GM12875 (cell line): ENCODE results near the gene MAP2K3.
"Not testable (repeated sequence)": the region's sequence is repeated elsewhere in the genome, so short reads cannot be mapped to it uniquely, and the experiment has no call there.

Experiments
- H3K4me3 ChIP-seq: one replicate; pipeline ENCODE4 v1.5.1; 2011; ENCODE audit warnings: low read depth, low read length, control low read depth
- TF ChIP-seq, protein P1 (sequence below): IDR thresholded peaks from 2 replicates; pipeline ENCODE4 v1.5.1; 2011; ENCODE audit warnings: low read depth, mild to moderate bottlenecking, control low read depth, inconsistent platforms, low read length, moderate library complexity, borderline replicate concordance; ENCODE audit not compliant: insufficient read depth

Gene MAP2K3

DNA sequence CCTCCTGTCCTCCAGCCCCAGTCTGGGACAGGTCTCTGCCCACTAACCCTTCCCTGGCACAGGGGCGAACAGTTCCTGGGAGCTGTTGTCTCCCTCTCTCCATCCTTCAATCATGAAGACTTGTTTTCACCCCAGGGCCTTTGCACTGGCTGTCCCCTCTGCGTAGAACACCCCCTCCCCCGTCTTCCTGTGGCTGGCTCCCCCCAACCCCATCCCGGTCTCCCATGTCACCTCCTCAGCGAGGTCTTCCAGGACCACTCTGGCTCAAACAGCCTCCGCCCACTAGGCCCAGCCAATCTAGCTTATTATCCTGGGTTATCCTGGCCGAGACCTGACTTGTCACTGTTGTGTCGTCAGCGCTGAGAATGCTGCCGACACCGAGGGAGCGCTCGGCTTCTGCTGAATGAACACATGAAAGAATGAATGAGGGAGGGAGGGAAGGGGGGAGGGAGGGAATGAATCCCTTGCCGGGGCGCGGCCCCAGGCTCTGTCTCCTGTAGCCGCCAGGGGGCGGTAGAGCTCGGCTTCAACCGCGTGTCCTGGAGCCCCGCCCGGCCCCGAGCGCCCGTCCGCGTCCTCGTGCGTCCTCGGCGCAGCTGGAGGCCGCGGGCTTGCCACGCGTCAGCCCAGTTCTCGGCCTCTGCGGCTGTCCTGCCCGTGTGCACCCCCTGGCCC is 31.8 kb downstream of the MAP2K3 start:
- H3K4me3 ChIP-seq = not testable (repeated sequence)

- H3K4me3 ChIP-seq = not testable (repeated sequence)
Observed at GRCh38 chr17:21316887-21317500, 32.5 kb downstream of the MAP2K3 start.

DNA sequence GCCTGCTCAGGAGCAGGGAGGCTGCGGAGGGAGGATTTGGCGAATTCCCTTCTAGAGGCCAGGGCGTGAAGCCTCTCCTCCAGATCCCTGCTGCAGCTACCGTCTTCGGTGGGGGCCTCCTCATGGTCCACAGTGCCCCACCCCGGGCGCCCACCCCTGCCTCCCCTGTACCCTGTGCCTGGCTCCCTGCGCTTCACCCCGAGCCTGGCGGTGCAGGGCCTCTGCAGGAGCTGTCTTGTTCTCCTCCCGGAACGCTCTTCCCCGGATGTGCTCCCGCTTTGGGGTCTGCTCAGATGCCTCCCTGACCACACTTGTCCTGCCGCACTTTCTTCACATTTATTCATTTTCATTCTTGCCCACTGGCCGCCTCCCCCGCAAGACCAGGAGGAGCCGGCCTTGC is 33.3 kb downstream of the MAP2K3 start:
- H3K4me3 ChIP-seq = not testable (repeated sequence)

DNA sequence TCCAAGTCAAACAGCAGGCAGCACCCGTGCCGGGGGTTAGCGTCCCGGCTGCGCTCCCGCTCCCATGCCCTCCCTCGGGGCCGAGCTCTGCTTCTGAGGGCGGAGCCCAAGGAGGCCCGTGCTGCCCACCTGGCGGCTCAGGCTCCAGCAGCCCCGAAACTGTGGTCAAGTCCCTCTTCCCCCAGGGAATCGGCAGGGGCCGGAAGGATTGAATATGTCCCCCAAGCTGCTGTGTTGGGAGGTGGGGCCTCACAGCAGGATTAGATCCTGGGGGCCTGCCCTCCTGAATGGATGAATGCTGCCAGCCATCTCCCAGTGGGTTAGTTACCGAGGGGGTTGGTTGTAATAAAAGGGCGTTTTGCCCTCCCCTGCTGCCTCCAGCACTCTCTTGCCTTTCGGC is 33.9 kb downstream of the MAP2K3 start:
- no peak overlapping the region for H3K4me3 ChIP-seq
- TF ChIP-seq, protein P1, sequence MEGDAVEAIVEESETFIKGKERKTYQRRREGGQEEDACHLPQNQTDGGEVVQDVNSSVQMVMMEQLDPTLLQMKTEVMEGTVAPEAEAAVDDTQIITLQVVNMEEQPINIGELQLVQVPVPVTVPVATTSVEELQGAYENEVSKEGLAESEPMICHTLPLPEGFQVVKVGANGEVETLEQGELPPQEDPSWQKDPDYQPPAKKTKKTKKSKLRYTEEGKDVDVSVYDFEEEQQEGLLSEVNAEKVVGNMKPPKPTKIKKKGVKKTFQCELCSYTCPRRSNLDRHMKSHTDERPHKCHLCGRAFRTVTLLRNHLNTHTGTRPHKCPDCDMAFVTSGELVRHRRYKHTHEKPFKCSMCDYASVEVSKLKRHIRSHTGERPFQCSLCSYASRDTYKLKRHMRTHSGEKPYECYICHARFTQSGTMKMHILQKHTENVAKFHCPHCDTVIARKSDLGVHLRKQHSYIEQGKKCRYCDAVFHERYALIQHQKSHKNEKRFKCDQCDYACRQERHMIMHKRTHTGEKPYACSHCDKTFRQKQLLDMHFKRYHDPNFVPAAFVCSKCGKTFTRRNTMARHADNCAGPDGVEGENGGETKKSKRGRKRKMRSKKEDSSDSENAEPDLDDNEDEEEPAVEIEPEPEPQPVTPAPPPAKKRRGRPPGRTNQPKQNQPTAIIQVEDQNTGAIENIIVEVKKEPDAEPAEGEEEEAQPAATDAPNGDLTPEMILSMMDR = no peak

DNA sequence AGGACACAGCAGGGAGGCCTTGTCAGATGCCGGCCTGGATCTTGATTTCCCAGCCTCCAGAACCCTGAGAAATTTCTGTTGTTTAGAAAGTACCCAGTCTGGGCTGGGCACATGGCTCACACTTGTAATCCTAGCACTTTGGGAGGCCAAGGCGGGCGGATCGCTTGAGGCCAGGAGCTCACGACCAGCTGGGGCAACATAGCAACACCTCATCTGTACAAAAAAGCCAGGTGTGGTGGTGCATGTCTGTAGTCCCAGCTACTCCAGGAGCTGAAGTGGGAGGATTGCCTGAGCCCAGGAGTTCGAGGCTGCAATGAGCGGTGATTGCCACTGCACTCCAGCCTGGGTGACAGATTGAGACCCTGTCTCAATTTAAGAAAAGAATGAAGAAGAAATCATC is 34.3 kb downstream of the MAP2K3 start:
- H3K4me3 ChIP-seq = not testable (repeated sequence)

GRCh38 chr17:21319256-21319655 is 34.7 kb downstream of the MAP2K3 start:
- H3K4me3 ChIP-seq = not testable (repeated sequence)

- H3K4me3 ChIP-seq = not testable (repeated sequence)
Observed at GRCh38 chr17:21319686-21320375, 35.3 kb downstream of the MAP2K3 start.

GRCh38 chr17:21320430-21320829 is 35.9 kb downstream of the MAP2K3 start:
- not testable (repeated sequence) for H3K4me3 ChIP-seq

DNA sequence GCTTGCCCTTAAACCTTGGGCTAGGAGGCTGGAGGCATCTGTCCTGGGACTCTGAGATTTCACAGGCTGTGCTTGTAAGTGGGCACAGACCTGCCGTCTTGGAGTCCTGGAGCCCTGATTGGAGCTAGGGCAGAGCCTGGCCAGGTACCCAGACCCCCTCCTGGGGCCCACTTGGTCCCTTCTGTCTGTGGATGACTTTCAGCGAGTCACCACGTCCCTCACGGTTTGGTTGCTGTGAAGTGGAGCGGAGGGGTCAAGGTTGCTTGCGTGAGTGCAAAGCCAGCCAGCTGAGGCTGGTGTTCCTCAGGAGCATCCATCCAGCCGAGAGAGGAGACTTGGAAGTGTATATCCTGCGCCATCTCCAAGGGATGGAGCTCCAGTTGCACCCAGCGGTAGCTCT is 36.5 kb downstream of the MAP2K3 start:
- H3K4me3 ChIP-seq = not testable (repeated sequence)

DNA sequence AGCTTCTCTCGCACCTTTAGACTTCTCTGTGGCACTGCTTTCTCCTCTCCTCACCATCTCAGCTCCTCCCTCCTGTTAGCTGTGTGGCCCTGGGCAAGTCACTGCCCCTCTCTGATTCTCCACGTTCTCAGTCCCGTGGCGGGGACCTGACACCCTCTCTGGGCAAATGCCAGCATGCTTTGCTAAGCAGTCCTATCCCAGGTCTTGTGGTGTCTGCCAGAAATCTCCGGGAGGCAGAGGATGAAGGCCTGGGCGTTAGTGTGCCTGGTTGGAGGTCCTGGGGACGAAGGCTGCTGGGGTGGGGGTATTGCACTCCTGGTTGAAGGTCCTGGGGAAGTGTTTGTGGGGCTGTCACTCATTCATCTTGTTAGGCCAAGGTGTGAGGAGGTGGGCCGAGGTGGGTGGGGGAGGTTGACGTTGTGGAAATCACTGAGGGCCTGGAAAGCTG is 37.3 kb downstream of the MAP2K3 start:
- not testable (repeated sequence) for H3K4me3 ChIP-seq

- not testable (repeated sequence) for H3K4me3 ChIP-seq
Observed at GRCh38 chr17:21323257-21324111, 39.0 kb downstream of the MAP2K3 start.

DNA sequence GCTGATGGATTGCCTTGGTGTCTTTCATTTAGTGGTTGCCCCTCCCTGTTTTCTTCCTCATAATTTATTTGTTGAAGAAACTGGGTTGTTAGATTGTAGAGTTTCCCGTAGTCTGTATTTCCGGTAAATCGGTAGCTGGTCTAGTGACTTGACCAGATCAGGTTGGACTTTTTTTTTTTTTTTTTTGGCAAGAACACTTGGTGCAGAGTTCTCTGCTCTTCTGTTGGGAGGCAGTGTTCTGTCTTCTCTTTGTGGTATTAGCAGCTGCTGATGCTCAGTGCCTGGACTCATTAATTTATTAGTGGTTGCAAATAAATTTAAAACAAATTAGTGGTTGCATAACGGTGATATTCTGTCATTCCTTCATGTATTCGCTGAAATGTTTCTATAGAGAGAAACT is 40.2 kb downstream of the MAP2K3 start:
- H3K4me3 ChIP-seq = not testable (repeated sequence)

GRCh38 chr17:21327921-21328320 is 43.4 kb downstream of the MAP2K3 start:
- not testable (repeated sequence) for H3K4me3 ChIP-seq

- not testable (repeated sequence) for H3K4me3 ChIP-seq
Observed at GRCh38 chr17:21328778-21329177, 44.3 kb downstream of the MAP2K3 start.
